Measurements from ENCODE around the gene PSMD3. TPM values are rescaled to one million over a fixed set of nuclear protein-coding genes. Genes with fewer than 3 reads are reported as not detected.

PSMD3 gene
- total and polyA plus RNA-seq, 4 donors, result 30.7 to 80.7 (median 66.3) TPM

DNA sequence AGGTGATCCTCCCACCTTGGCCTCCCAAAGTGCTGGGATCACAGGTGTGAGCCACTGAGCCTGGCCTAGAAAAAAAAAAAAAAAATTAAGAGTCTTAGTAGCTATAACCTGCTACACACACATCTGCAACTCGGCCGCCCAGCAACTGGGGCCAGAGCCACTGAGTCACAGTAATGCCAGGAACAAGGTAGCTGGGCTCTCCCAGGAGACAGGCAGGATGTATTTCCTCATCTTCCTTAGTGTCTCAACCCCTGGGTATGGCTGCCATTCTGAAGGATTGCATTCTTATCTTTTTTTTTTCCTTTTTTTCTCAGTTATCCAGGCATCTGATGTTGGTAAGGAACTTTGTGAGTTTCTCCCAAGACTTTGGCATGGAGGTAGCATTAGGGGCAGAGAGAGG is 7.1 kb upstream of the PSMD3 start:
- H3K9me3 ChIP-seq (ENCODE audit: control insufficient read depth in 4 of 4, low read length in 3 of 4), result no peaks in the 10 kb centered on the region
- H3K27me3 ChIP-seq (ENCODE audit: control insufficient read depth in 4 of 4, insufficient read depth in 4 of 4, low read length in 3 of 4), result no peaks in the 10 kb centered on the region
- TF ChIP-seq, protein P1, sequence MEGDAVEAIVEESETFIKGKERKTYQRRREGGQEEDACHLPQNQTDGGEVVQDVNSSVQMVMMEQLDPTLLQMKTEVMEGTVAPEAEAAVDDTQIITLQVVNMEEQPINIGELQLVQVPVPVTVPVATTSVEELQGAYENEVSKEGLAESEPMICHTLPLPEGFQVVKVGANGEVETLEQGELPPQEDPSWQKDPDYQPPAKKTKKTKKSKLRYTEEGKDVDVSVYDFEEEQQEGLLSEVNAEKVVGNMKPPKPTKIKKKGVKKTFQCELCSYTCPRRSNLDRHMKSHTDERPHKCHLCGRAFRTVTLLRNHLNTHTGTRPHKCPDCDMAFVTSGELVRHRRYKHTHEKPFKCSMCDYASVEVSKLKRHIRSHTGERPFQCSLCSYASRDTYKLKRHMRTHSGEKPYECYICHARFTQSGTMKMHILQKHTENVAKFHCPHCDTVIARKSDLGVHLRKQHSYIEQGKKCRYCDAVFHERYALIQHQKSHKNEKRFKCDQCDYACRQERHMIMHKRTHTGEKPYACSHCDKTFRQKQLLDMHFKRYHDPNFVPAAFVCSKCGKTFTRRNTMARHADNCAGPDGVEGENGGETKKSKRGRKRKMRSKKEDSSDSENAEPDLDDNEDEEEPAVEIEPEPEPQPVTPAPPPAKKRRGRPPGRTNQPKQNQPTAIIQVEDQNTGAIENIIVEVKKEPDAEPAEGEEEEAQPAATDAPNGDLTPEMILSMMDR (IDR thresholded peaks at IDR 0.05; ENCODE audit: low read depth, low read length, missing input control), result no peak
- TF ChIP-seq FOXA1 (IDR thresholded peaks at IDR 0.05) (no peak), HNF4A (conservative IDR thresholded peaks at IDR 0.05) (no peak), FOXA2 (IDR thresholded peaks at IDR 0.05) (no peak), RXRA (IDR thresholded peaks at IDR 0.05) (no peak), GABPA (IDR thresholded peaks at IDR 0.05 in 1 of 2, conservative IDR thresholded peaks at IDR 0.05 in 1 of 2) (no peak), JUND (IDR thresholded peaks at IDR 0.05) (no peak), SP1 (IDR thresholded peaks at IDR 0.05) (no peak), HNF4G (IDR thresholded peaks at IDR 0.05) (no peak), NR2F2 (IDR thresholded peaks at IDR 0.05) (no peak), EGR1 (IDR thresholded peaks at IDR 0.05; ENCODE audit: low read depth in 2 of 2) (no peak), TAF1 (conservative IDR thresholded peaks at IDR 0.05) (no peak), RAD21 (IDR thresholded peaks at IDR 0.05) (no peak), YY1 (IDR thresholded peaks at IDR 0.05) (no peak)
- TF ChIP-seq, protein P2, sequence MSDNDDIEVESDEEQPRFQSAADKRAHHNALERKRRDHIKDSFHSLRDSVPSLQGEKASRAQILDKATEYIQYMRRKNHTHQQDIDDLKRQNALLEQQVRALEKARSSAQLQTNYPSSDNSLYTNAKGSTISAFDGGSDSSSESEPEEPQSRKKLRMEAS (IDR thresholded peaks at IDR 0.05), result no peak
- TF ChIP-seq, protein P3, sequence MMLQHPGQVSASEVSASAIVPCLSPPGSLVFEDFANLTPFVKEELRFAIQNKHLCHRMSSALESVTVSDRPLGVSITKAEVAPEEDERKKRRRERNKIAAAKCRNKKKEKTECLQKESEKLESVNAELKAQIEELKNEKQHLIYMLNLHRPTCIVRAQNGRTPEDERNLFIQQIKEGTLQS (IDR thresholded peaks at IDR 0.05), result no peak
- TF ChIP-seq, protein P4, sequence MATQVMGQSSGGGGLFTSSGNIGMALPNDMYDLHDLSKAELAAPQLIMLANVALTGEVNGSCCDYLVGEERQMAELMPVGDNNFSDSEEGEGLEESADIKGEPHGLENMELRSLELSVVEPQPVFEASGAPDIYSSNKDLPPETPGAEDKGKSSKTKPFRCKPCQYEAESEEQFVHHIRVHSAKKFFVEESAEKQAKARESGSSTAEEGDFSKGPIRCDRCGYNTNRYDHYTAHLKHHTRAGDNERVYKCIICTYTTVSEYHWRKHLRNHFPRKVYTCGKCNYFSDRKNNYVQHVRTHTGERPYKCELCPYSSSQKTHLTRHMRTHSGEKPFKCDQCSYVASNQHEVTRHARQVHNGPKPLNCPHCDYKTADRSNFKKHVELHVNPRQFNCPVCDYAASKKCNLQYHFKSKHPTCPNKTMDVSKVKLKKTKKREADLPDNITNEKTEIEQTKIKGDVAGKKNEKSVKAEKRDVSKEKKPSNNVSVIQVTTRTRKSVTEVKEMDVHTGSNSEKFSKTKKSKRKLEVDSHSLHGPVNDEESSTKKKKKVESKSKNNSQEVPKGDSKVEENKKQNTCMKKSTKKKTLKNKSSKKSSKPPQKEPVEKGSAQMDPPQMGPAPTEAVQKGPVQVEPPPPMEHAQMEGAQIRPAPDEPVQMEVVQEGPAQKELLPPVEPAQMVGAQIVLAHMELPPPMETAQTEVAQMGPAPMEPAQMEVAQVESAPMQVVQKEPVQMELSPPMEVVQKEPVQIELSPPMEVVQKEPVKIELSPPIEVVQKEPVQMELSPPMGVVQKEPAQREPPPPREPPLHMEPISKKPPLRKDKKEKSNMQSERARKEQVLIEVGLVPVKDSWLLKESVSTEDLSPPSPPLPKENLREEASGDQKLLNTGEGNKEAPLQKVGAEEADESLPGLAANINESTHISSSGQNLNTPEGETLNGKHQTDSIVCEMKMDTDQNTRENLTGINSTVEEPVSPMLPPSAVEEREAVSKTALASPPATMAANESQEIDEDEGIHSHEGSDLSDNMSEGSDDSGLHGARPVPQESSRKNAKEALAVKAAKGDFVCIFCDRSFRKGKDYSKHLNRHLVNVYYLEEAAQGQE (IDR thresholded peaks at IDR 0.05), result no peak
- TF ChIP-seq, protein P5, sequence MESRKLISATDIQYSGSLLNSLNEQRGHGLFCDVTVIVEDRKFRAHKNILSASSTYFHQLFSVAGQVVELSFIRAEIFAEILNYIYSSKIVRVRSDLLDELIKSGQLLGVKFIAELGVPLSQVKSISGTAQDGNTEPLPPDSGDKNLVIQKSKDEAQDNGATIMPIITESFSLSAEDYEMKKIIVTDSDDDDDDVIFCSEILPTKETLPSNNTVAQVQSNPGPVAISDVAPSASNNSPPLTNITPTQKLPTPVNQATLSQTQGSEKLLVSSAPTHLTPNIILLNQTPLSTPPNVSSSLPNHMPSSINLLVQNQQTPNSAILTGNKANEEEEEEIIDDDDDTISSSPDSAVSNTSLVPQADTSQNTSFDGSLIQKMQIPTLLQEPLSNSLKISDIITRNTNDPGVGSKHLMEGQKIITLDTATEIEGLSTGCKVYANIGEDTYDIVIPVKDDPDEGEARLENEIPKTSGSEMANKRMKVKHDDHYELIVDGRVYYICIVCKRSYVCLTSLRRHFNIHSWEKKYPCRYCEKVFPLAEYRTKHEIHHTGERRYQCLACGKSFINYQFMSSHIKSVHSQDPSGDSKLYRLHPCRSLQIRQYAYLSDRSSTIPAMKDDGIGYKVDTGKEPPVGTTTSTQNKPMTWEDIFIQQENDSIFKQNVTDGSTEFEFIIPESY (IDR thresholded peaks at IDR 0.05), result no peak

More for the DNA sequence above, 7.1 kb upstream of the PSMD3 start:
- no peak overlapping the region for H3K4me3 ChIP-seq (ENCODE audit: low read depth in 1 of 3, low read length in 3 of 3)
- H3K36me3 ChIP-seq (ENCODE audit: control insufficient read depth in 4 of 4, insufficient read depth in 3 of 4, low read depth in 1 of 4, low read length in 3 of 4), result no peaks in the 10 kb centered on the region
- DNase-seq (ENCODE audit: low spot score), result no peak
- no peak overlapping the region for H3K9ac ChIP-seq (ENCODE audit: low read depth in 1 of 2, low read length in 2 of 2)
- no peak overlapping the region for H3K27ac ChIP-seq (ENCODE audit: low read depth in 1 of 2, low read length in 2 of 2)
- H3K4me1 ChIP-seq (ENCODE audit: control insufficient read depth in 4 of 4, insufficient read depth in 4 of 4, low read length in 3 of 4), result no peaks in the 10 kb centered on the region
- WGBS, result 93% methylated on average over 2 of the region's 2 CpGs
